Activated naive CD4-positive, alpha-beta T cell treated with Interleukin-2 at 50 U/mL for 16 hours (primary cell): ENCODE measurements around the gene SRPK2.
"Not testable (repeated sequence)": the region's sequence is repeated elsewhere in the genome, so short reads cannot be mapped to it uniquely, and the experiment has no call there.

Experiments used
- DNase-seq: peaks from one replicate; pipeline ENCODE4 v3.0.0-alpha.2; 2020

Gene SRPK2

GRCh38 chr7:105369944-105370343 lies 18.8 kb downstream of the SRPK2 start:
- DNase-seq, result no peak

GRCh38 chr7:105367458-105367857 lies 21.3 kb downstream of the SRPK2 start:
- no peak for DNase-seq

- no peak for DNase-seq
Observed at GRCh38 chr7:105365541-105366534, 22.9 kb downstream of the SRPK2 start.

- no peak for DNase-seq
Observed at GRCh38 chr7:105364684-105365083, 24.0 kb downstream of the SRPK2 start.

- not testable (repeated sequence) for DNase-seq
Observed at GRCh38 chr7:105363657-105364056, 25.1 kb downstream of the SRPK2 start.

GRCh38 chr7:105362685-105363084 lies 26.0 kb downstream of the SRPK2 start:
- DNase-seq, result not testable (repeated sequence)

- not testable (repeated sequence) for DNase-seq
Observed at GRCh38 chr7:105361995-105362394, 26.7 kb downstream of the SRPK2 start.

- DNase-seq, result not testable (repeated sequence)
Observed at GRCh38 chr7:105360149-105360548, 28.6 kb downstream of the SRPK2 start.

GRCh38 chr7:105355701-105356100 lies 33.0 kb downstream of the SRPK2 start:
- no peak for DNase-seq

- no peak for DNase-seq
Observed at GRCh38 chr7:105354383-105354782, 34.3 kb downstream of the SRPK2 start.

GRCh38 chr7:105353752-105354328 lies 34.9 kb downstream of the SRPK2 start:
- no peak for DNase-seq

- no peak for DNase-seq
Observed at GRCh38 chr7:105352901-105353668, 35.6 kb downstream of the SRPK2 start.

GRCh38 chr7:105352018-105352612 lies 36.6 kb downstream of the SRPK2 start:
- peak; percentile 46 for DNase-seq

GRCh38 chr7:105350906-105351305 lies 37.8 kb downstream of the SRPK2 start:
- DNase-seq, result no peak

- DNase-seq, result not testable (repeated sequence)
Observed at GRCh38 chr7:105348177-105348576, 40.5 kb downstream of the SRPK2 start.

- DNase-seq, result no peak
Observed at GRCh38 chr7:105346593-105347322, 42.0 kb downstream of the SRPK2 start.

- no peak for DNase-seq
Observed at GRCh38 chr7:105346138-105346537, 42.6 kb downstream of the SRPK2 start.

GRCh38 chr7:105345725-105346124 lies 43.0 kb downstream of the SRPK2 start:
- DNase-seq, result no peak

- DNase-seq, result no peak
Observed at GRCh38 chr7:105345003-105345402, 43.7 kb downstream of the SRPK2 start.

GRCh38 chr7:105339404-105340323 lies 49.1 kb downstream of the SRPK2 start:
- no peak for DNase-seq

- DNase-seq, result no peak
Observed at GRCh38 chr7:105337529-105337928, 51.2 kb downstream of the SRPK2 start.
